Frontal cortex (tissue), 4 donors: ENCODE data around the gene SCAF4. TPM values are rescaled to one million over a fixed set of nuclear protein-coding genes. Genes with fewer than 3 reads are reported as not detected.
"Not testable (repeated sequence)": the region's sequence is repeated elsewhere in the genome, so short reads cannot be mapped to it uniquely, and the experiment has no call there.

Experiments
- DNase-seq, 2 donors: peaks; one replicate each; pipeline ENCODE4 v3.0.0; 2012; ENCODE audit warnings: low spot score in 2 of 2
- FAIRE-seq: peaks from 2 replicates; lab custom pipeline; 2012; peaks lifted over from hg19 to GRCh38; lab: Jason Lieb, UNC
- total RNA-seq: library from RNA; depleted of rRNA; stranded (reverse); fragments of >200 nt; gene quantifications from one replicate; pipeline ENCODE4 v1.2.3, GENCODE V29; 2014
- donor health status: control.
- donor health status: control.
- donor health status: control.

Gene SCAF4
- total RNA-seq, 1 donor from 2014 or later: 5.7 TPM

DNA sequence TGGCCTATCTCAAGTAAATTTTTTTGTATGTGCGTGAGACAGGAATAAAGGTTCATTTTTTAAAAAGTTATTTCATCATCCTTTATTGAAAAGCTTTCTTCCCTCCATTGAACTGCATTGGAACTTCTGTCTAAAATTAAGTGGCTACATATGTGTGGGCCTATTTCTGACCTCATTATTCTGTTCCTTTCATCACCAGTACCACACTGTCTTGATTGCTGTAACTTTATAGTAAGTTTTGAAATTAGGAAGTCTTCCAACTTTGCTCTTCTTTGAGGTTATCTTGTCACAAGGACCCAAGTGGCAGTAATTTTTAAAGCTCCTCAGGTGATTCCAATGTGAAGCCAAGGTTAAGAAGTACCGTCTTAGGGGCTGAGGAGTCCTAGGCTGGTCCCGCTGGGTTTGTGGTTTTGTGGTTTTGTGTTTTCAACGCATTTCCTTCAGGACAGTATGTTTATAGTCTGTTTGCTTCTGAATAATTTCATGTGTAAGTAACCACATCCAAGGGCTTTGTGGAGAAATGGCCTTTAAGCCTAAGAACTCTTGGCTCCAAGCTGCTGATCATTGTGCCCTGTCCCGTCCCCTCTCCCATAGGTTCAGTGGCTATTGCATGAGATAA lies 12.4 kb upstream of the SCAF4 start:
- FAIRE-seq (no peak), DNase-seq (no peak)

GRCh38 chr21:31743712-31744111 lies 11.8 kb upstream of the SCAF4 start:
- no peak for DNase-seq
- no peak for FAIRE-seq

DNA sequence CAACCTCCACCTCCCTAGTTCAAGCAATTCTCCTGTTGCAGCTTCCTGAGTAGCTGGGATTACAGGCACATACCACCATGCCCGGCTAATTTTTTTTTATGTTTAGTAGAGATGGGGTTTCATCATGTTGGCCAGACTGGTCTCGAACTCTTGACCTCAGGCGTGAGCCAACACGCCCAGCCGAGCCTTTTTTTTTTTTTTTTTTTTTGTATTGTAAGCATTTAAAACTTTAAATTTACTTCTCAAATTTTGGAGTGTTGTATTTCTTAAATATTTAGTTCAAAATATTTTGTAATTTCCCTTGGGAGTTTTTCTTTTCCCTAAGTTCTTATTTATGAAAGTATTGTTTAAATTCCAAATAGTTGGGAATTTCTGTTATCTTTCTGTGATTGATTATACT lies 9.2 kb upstream of the SCAF4 start:
- FAIRE-seq (no peak), DNase-seq (no peak)

DNA sequence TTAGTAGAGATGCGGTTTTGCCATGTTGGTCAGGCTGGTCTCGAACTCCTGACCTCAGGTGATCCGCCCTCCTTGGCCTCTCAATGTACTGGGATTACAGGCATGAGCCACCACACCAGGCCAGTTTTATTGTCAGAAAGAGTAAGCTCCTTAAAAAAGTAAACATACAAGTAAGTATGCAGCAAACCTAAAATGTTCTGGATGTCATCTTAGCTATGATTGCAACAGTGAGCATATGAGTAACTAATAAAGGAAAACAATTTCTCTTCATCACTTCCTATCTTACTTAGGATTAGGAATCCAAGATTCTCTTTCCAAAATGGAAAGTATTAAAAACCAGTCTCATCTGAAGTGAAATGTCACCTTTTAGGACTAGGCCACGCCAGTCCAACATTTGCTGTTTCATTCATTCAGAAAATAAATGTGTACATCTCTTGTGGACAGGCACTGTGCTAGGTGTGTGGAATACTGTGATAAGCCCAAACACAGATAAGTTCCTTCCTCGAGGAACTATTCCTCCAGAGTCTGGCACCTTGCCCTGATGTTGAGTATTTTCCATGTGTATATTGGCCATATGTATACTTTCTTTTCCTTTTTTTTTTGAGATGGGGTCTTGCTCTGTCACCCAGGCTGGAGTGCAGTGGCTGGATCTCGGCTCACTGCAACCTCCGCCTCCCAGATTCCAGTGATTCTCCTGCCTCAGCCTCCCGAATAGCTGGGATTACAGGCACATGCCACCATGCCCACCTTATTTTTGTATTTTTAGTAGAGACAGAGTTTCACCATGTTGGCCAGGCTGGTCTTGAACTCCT lies 5.9 kb upstream of the SCAF4 start:
- not testable (repeated sequence) for DNase-seq, FAIRE-seq

DNA sequence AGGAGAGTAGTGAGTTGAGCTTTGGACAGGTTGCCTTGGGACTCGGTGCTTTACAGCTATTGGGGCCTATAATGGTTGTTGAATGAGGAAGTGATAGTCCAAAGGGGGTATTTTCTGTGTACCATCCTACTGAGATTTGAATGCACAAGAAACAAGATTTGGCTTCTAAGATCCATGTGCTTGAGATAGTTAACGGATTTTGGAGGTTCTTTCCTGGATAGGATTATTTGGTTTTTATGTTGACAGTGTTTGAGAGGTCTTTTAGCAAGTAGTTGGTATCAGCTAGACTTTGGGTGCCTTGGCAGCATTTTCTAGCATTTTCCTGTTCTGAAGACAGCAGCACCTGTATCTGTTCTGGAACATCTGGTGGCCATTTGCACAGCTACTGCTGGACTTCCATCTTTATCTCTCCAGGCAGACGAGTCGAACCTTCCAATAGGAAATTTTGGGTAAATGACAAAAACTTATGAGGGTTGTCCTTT lies 3.6 kb upstream of the SCAF4 start:
- FAIRE-seq: no peak
- DNase-seq: no peak

- DNase-seq (no peak), FAIRE-seq (no peak)
These were observed 1.7 kb upstream of the SCAF4 start for GRCh38 chr21:31733551-31734149.

DNA sequence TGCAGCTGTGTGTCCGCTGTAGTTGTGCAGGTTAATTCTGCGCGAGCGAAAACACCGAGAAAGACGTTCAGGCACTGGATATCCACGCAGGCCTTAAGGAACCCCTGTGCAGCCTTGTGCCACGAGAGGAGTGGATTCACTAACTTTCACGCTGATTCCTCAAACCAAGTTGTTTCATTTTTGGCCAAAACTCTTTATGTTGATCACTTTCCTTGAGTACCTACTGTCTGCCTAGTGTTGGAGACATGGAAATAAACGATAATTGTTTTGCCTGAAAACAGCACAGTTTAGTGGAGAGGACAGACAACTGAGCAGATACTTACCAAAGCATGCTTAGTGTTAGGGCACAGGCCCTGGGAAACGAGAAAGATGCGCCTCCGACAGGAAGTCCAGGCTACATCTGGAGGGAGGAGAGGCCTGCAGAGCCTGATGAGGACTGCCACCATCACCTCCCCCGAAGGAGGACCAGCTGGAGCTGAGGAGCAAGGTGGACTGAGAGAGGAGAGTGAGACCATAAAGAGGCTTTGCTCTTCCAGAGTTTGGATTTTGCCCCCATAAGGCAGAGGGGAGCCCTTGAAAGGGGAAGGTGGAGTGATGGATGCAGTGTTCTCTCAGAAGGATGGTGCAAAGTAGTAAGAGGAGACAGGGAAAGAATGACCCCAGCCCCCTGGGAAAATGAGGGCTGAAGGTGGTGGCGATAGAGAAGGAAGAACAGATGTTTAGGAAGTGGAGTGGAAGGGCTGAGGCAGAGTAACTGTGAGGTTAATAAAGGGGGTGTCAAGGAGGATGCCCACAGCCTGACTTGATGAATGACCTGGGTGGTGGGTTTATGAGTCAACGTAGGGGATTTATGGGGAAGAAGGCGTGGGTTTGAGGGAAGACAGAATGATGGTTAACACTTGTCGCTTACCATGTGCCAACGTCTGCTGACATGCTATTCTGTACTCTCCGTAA lies 956 bp upstream of the SCAF4 start:
- no peak for DNase-seq

DNA sequence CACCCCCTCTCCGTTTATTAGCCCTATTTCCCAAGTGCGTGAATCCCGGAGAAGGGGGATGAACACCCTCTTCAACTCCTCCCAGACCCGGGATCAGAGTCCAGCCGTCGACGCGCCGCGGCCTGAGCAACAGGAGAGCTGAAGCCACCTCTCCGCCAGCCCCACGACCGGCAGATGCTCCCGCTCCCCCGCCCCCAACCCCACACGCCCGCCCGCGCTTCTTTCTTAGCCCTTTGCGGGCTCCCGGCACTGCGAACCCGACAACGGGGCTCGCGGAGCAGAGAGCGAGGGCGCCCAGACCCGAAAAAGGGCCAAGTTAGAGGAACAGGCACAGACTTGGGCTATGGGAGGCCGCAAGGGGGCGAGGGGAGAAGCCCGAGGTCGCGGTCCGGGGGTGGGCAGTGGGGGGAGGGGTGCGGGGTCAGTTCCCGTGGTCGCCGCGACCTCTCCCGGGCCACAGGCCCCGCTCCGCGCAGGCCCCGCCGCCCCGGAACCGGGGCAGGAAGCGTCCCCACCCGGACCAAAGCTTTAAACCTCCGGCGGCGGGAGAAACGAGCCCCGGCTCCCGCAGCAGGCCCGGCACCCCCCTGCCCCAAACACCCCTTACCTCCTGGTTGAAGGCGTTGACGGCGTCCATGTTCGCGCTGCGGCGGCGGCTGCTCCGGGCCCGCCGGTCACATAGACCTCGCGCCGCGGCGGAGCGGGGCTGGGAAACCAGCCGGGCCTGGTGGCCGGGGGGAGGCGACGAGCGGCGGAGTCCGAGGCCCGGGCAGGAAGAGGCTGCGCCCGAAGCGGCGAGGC lies 662 bp downstream of the SCAF4 start:
- DNase-seq (peak; percentile 44), FAIRE-seq (no peak)

More for the DNA sequence above, 956 bp upstream of the SCAF4 start:
- no peak for FAIRE-seq

GRCh38 chr21:31730712-31731055 lies 1.2 kb downstream of the SCAF4 start:
- FAIRE-seq (no peak), DNase-seq (peak in 1 of 2 donors; percentile 25)

GRCh38 chr21:31729622-31730343 lies 2.1 kb downstream of the SCAF4 start:
- FAIRE-seq (no peak), DNase-seq (no peak)

GRCh38 chr21:31728952-31729351 lies 3.0 kb downstream of the SCAF4 start:
- FAIRE-seq: no peak
- no peak for DNase-seq

DNA sequence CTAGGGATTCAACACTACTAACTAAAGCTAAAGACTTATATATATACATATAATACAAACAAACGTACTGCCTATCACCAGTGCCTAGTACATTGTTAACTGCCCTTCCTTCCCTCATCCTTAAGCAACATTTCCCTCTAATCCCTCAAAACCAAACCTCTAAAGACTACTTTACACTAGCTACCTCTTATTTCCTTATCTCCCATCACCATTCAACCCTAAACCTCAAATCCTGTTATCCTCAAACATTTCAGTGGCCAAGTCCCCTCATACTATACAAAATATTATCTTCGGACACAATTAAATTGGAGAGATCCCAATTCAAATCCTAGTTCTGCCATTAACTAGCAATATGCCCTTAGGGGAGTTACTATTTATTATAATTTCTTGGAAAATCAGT lies 3.7 kb downstream of the SCAF4 start:
- no peak for DNase-seq
- no peak for FAIRE-seq

DNA sequence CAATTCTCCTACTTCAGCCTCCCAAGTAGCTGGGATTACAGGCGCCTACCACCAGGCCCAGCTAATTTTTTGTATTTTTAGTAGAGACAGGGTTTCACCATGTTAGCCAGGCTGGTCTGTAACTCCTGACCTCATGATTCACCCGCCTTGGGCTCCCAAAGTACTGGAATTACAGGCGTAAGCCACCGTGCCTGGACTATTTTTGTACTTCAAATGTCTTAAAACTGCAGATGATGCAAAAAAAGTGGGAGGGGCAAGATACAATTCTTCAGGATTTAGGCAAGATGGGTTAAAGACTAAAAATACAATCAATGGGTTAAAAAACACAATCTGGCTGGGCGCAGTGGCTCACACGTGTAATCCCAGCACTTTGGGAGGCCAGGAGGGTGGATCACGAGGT lies 4.7 kb downstream of the SCAF4 start:
- FAIRE-seq (no peak), DNase-seq (no peak)

- FAIRE-seq: no peak
- DNase-seq: no peak
These were observed 5.5 kb downstream of the SCAF4 start for GRCh38 chr21:31726407-31726806.

GRCh38 chr21:31725202-31725839 lies 6.6 kb downstream of the SCAF4 start:
- DNase-seq: no peak
- no peak for FAIRE-seq

GRCh38 chr21:31724552-31724951 lies 7.4 kb downstream of the SCAF4 start:
- DNase-seq (no peak), FAIRE-seq (no peak)

GRCh38 chr21:31721381-31721780 lies 10.5 kb downstream of the SCAF4 start:
- FAIRE-seq (no peak), DNase-seq (no peak)

DNA sequence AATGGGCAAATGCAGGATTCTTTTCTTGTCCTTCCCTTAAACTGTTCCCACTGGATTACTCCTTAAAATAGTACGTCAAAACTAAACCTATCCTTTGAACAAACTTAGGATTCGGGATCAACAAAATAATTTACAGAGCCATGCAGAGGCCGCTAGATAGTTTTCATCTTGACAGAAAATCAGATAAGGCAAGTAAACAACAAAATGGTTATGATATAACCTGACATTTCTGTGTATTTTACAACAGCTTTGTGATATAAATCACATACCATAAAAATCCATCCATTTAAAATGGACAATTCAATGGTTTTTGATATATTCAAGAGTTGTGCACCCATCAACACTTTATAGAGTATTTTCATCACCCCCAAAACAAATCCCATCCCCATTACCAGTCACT lies 11.2 kb downstream of the SCAF4 start:
- no peak for FAIRE-seq
- DNase-seq: no peak
